Osteoblast (primary cell): ENCODE data around the gene SLC9A5. TPM values are rescaled to one million over a fixed set of nuclear protein-coding genes. Genes with fewer than 3 reads are reported as not detected.
A peak's percentile ranks its signal among the peaks of the same experiment; 100 is the strongest.

Source experiments
- DNase-seq: peaks from one replicate; pipeline ENCODE4 v3.0.0; 2011; ENCODE audit warnings: low spot score, mixed read lengths; ENCODE audit not compliant: insufficient read length; ENCODE audit errors: missing footprints
- H2AFZ ChIP-seq: 2 replicates; pipeline ENCODE4 v1.6.0; 2011; ENCODE audit warnings: mild to moderate bottlenecking, low read length
- H3K27ac ChIP-seq: 2 replicates; pipeline ENCODE4 v1.5.1; 2011; ENCODE audit warnings: mild to moderate bottlenecking, low read depth, low read length, moderate library complexity
- H3K27me3 ChIP-seq: 2 replicates; pipeline ENCODE4 v1.6.0; 2012; ENCODE audit warnings: mild to moderate bottlenecking, control low read depth, inconsistent platforms, low read length, moderate library complexity; ENCODE audit not compliant: insufficient read depth
- H3K36me3 ChIP-seq: 2 replicates; pipeline ENCODE4 v1.5.1; 2011; ENCODE audit warnings: mild to moderate bottlenecking, low read length, control low read depth, moderate library complexity; ENCODE audit not compliant: insufficient read depth
- H3K4me1 ChIP-seq: 2 replicates; pipeline ENCODE4 v1.5.1; 2011; ENCODE audit warnings: mild to moderate bottlenecking, low read length, control low read depth, moderate library complexity; ENCODE audit not compliant: insufficient read depth
- H3K4me2 ChIP-seq: 2 replicates; pipeline ENCODE4 v1.6.0; 2011; ENCODE audit warnings: mild to moderate bottlenecking, low read length; ENCODE audit not compliant: insufficient read depth
- H3K4me3 ChIP-seq: fragments of 200-600 bp; sonication (generic); 3 replicates; pipeline ENCODE4 v1.5.1; 2012; ENCODE audit warnings: mild to moderate bottlenecking, low read length, inconsistent platforms; ENCODE audit not compliant: insufficient read depth
- H3K79me2 ChIP-seq: 2 replicates; pipeline ENCODE4 v1.6.0; 2012; ENCODE audit warnings: mild to moderate bottlenecking, low read length, control low read depth, inconsistent platforms; ENCODE audit not compliant: insufficient read depth
- H3K9me3 ChIP-seq: 2 replicates; pipeline ENCODE4 v1.5.1; 2011; ENCODE audit warnings: low read depth, low read length, control low read depth
- H4K20me1 ChIP-seq: 2 replicates; pipeline ENCODE4 v1.6.0; 2012; ENCODE audit warnings: mild to moderate bottlenecking, low read length, control low read depth; ENCODE audit not compliant: insufficient read depth
- total RNA-seq: library from RNA; depleted of rRNA; stranded (reverse); fragments of >200 nt; gene quantifications from 2 replicates; pipeline ENCODE4 v1.2.3, GENCODE V29; 2012
- TF ChIP-seq, protein P1 (sequence below): IDR thresholded peaks from 2 replicates; pipeline ENCODE4 v1.5.1; 2011; ENCODE audit warnings: mild to moderate bottlenecking, low read depth, low read length, moderate library complexity; ENCODE audit errors: extremely low read depth

SLC9A5 gene
- total RNA-seq, 1 donor = 3.6 TPM

- Histone ChIP-seq H3K27me3 (no peaks in the 10 kb centered on the region), H3K79me2 (peaks cover 68% of the 10 kb centered on the region), H3K9me3 (no peaks in the 10 kb centered on the region), H3K4me3 (no peak overlapping the region), H2AFZ (no peak overlapping the region), H3K36me3 (peaks cover 28% of the 10 kb centered on the region), H3K4me1 (peaks cover 58% of the 10 kb centered on the region), H3K4me2 (peak overlapping the region; percentile 24), H3K27ac (peak overlapping the region; percentile 73), H4K20me1 (peaks cover 5% of the 10 kb centered on the region)
- TF ChIP-seq, protein P1, sequence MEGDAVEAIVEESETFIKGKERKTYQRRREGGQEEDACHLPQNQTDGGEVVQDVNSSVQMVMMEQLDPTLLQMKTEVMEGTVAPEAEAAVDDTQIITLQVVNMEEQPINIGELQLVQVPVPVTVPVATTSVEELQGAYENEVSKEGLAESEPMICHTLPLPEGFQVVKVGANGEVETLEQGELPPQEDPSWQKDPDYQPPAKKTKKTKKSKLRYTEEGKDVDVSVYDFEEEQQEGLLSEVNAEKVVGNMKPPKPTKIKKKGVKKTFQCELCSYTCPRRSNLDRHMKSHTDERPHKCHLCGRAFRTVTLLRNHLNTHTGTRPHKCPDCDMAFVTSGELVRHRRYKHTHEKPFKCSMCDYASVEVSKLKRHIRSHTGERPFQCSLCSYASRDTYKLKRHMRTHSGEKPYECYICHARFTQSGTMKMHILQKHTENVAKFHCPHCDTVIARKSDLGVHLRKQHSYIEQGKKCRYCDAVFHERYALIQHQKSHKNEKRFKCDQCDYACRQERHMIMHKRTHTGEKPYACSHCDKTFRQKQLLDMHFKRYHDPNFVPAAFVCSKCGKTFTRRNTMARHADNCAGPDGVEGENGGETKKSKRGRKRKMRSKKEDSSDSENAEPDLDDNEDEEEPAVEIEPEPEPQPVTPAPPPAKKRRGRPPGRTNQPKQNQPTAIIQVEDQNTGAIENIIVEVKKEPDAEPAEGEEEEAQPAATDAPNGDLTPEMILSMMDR = no peak
- peak; percentile 45 for DNase-seq
These were observed 6.5 kb upstream of the SLC9A5 start for GRCh38 chr16:67242138-67242730.

DNA sequence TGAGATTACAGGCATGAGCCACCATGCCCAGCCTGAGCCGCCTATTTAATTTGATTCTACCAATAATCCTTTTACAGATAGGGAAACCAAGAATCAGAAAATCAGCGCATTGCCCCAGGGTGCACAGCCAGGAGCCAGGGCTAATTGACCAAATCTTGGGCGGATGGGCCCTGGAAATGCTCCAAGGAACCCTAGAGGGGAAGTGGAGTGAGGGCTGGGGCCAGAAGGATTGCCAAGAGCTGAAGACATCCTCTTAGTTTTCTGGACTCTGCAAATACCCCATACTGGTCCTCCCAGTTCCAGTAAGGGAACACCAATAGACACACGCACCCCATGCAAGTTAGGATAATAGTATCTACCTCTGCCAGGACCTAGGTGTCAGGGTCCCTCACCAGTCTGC is 5.3 kb upstream of the SLC9A5 start:
- Histone ChIP-seq H3K4me2 (peak overlapping the region; percentile 84), H3K36me3 (peaks cover 16% of the 10 kb centered on the region), H3K27ac (peak overlapping the region; percentile 61), H3K4me3 (no peak overlapping the region), H3K79me2 (peaks cover 58% of the 10 kb centered on the region), H4K20me1 (peaks cover 5% of the 10 kb centered on the region), H3K4me1 (peaks cover 68% of the 10 kb centered on the region), H2AFZ (no peak overlapping the region), H3K9me3 (no peaks in the 10 kb centered on the region), H3K27me3 (no peaks in the 10 kb centered on the region)
- peak; percentile 25 for DNase-seq
- TF ChIP-seq, protein P1 = no peak

GRCh38 chr16:67244387-67245185 is 4.2 kb upstream of the SLC9A5 start:
- H3K79me2 ChIP-seq = peaks cover 53% of the 10 kb centered on the region
- H3K9me3 ChIP-seq = no peaks in the 10 kb centered on the region
- peaks cover 74% of the 10 kb centered on the region for H3K4me1 ChIP-seq
- H3K4me3 ChIP-seq = peak overlapping the region; percentile 94
- H4K20me1 ChIP-seq = peaks cover 1% of the 10 kb centered on the region
- H3K36me3 ChIP-seq = peaks cover 5% of the 10 kb centered on the region
- DNase-seq = peak; percentile 97
- peak overlapping the region; percentile 61 for H3K27ac ChIP-seq
- peak overlapping the region; percentile 84 for H3K4me2 ChIP-seq
- H3K27me3 ChIP-seq = no peaks in the 10 kb centered on the region
- TF ChIP-seq, protein P1 = no peak
- no peak overlapping the region for H2AFZ ChIP-seq

DNA sequence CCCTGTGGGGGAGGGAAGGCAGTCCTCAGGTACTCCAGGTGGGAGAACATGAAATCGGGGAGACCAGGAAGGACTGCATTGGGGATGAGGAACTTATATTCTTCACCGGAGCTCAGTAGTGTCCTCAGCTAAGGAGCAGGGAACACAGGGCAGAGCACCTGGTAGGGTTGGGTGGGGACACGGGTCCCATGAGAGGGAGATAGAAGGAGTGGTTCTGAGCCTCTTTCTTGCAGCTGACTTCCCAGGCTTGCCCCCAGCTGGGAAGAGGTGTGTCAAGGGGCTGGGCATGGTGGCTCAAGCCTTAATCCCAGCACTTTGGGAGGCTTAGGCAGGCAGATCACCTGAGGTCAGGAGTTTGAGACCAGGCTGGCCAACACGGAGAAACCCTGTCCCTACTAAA is 3.6 kb upstream of the SLC9A5 start:
- TF ChIP-seq, protein P1 = no peak

More for the DNA sequence above, 3.6 kb upstream of the SLC9A5 start:
- peak overlapping the region; percentile 94 for H3K4me3 ChIP-seq
- H4K20me1 ChIP-seq = no peaks in the 10 kb centered on the region
- H3K27ac ChIP-seq = peak overlapping the region; percentile 61
- H3K4me1 ChIP-seq = peaks cover 77% of the 10 kb centered on the region
- H3K79me2 ChIP-seq = peaks cover 48% of the 10 kb centered on the region
- no peaks in the 10 kb centered on the region for H3K9me3 ChIP-seq
- no peak overlapping the region for H2AFZ ChIP-seq
- H3K4me2 ChIP-seq = peak overlapping the region; percentile 84
- H3K36me3 ChIP-seq = no peaks in the 10 kb centered on the region
- no peaks in the 10 kb centered on the region for H3K27me3 ChIP-seq
- peak; percentile 11 for DNase-seq
